Measurements from ENCODE around the gene MAP4K4. TPM values are rescaled to one million over a fixed set of nuclear protein-coding genes. Genes with fewer than 3 reads are reported as not detected.
A peak's percentile ranks its signal among the peaks of the same experiment; 100 is the strongest.

Gene MAP4K4
- polyA plus RNA-seq, 3 donors, result 75.5 to 81.3 (median 78.3) TPM

DNA sequence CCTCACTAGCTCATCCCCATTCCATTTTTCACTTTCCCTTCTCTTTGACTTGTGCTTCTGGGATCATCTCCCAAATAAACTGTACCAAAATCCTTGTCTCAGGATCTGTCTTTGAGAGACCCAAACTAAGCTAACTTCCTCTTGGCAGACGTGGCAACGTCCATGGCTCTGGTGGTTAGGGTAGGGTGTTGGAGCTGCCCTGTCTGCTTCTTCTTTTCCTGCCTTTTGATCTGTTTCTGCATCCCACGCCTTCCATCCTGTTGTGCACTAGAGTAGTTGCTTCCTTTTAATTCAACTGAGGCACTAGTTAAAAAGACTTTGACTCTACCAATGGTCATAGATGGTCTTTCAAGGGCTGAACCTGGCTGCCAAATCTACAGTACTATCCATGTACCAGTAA lies 5.5 kb upstream of the MAP4K4 start:
- no peak for DNase-seq (ENCODE audit: low read depth in 3 of 3, low spot score in 2 of 3)

GRCh38 chr2:101692766-101693165 lies 4.7 kb upstream of the MAP4K4 start:
- DNase-seq (ENCODE audit: low read depth in 3 of 3, low spot score in 2 of 3), result no peak

GRCh38 chr2:101693991-101694588 lies 3.4 kb upstream of the MAP4K4 start:
- DNase-seq (ENCODE audit: low read depth in 3 of 3, low spot score in 2 of 3), result no peak

DNA sequence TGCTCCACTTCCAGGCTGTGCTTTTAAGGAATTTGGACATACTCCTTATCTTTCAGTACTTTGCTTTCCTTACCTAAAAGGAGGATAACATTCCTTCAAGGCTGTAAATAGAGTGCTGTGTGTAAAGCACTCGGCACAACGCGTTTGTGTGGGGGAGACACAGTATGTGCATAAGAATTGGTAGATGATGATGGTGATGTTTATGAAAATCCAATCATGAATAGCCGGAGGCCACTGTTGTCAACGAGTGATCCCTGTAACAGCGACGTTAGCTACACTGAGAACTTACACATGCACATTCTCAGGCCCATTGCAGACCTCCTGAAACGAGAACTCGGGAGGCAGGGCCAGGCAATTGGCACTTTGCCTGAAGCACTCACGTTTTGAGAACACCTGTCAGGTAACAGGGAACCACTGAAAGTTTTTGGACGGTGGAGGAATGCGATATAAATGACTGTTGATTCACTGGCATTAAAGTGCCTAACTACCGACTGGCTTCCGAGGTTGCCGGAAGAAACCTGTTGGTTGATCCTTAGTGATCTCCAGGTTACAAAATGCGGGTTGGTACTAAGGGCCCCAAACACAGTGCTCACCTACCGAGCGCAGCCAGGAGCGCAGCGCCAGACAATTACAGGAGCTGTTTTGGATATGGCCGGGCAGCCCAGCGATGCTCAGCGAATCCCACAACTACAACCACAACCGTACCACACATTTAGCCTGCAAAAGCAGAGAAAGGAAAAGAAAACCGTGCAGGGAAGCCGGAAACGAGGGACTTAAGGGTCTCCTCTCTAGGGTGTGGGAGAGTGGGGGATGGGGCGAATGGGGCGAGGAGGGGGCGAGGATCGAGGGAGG lies 1.0 kb upstream of the MAP4K4 start:
- peak in 1 of 3 donors; percentile 49 for DNase-seq (ENCODE audit: low read depth in 3 of 3, low spot score in 2 of 3)

- no peak for DNase-seq (ENCODE audit: low read depth in 3 of 3, low spot score in 2 of 3)
Measured at GRCh38 chr2:101698014-101698843, 722 bp downstream of the MAP4K4 start.

DNA sequence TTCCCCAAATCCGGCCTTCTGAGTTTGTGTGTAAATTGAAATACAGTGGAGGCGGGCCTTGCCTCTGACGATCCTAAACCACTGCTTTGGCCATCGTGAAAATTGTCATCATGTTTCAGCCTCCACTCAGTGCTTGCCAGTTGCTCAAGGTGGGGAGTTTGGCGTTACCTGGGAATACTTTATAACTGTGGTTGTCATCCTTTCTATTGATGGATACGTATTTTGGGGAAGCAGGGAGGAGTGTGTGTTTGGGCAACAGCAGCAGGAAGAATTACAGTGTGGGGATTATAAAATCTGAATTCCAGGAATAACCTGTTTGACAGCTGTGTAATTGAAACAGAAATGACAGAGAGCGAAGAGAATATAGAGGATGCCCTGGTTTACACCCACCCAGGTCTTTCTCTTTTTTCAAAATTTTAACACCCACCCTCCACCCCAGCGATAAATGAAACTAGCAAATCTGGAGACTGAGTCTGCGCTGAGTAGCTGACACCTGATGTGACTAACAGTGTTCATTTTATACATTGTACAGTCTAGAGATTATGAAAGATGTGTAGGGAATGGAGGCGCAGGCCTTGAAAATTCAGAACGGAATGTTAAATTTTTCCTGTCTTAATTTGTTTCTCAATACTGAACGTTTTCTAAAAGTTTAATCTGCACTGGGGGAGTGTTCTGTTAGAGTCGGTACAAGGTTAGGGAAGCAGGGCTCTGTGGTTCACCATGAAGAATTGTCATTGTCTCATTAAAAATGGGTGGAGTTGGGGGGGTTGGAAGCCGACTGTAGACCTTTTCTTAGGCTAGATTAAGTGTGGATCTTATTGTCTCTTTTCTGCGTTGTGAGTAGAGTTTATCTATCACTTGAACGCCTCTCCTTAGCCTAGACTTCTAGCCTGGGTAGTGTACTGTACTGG lies 1.6 kb downstream of the MAP4K4 start:
- no peak for DNase-seq (ENCODE audit: low read depth in 3 of 3, low spot score in 2 of 3)

GRCh38 chr2:101699755-101700461 lies 2.4 kb downstream of the MAP4K4 start:
- DNase-seq (ENCODE audit: low read depth in 3 of 3, low spot score in 2 of 3), result no peak

DNA sequence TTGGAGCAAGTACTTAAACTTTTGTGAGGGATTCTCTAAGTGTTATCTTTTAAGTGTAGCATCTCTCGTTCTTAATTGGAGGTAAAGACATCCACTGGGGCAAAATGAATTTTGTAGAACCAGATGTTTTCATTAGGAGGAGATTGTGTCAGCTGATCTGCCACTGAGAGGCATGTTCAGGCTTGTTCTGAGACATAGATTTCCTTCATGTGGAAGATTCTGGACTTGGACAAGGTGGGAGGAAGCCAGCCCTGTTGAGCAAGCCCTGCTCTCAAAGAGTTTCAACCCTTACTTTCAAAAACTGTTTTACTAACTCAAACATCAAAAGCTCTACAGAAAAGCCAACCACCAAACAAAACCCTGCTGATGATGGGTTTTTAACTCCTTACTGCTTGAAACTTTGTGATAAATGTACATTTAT lies 6.5 kb downstream of the MAP4K4 start:
- no peak for DNase-seq (ENCODE audit: low read depth in 3 of 3, low spot score in 2 of 3)

GRCh38 chr2:101704816-101705578 lies 7.5 kb downstream of the MAP4K4 start:
- no peak for DNase-seq (ENCODE audit: low read depth in 3 of 3, low spot score in 2 of 3)

DNA sequence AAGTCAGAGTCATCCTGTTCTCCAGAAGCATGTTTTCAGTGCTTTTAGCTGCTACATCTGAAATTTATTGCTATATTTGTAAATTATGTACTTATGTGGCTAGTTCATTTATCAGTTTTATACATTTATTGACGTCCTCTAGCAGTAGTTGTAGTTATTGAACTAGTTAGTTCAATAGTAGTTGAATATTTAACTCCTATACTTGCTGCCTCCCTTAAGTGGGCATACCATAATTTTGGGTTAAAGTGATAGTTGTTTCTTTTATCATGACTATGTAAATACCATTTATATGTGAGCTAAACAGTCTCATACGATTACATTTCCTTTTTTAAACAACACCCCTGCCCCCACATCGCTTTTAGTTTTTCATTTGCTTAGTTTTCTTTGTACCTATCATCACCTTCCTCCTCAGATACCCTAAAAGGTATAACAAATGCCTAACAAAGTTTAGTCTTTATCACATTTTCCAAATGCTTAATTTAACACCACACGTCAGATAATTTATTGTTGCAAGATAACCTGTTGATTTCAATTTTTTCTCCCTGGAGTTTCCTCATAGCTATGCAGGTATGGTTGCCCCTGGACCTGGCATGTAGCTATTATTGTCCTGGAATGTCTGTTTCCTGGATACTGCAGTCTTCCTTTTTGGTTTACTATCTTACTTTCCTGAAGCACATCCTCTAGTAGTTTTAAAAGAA lies 8.8 kb downstream of the MAP4K4 start:
- DNase-seq (ENCODE audit: low read depth in 3 of 3, low spot score in 2 of 3), result no peak

DNA sequence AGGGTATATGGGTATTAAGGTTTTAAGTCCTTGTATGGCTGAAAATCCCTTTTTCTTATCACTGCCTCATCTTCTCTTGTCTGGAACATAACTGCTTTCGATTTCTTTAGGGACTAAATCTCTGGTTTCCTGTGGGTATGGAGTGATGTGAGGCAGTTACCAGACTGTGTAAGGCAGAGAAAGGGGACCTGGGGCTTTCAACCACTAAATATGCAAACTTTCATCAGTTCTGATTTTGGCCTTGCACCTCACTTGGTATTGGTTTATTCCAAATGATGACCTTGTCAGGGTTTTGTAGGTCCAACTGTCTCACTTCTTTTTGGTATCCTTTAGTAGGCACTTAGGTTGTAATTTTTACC lies 9.3 kb downstream of the MAP4K4 start:
- DNase-seq (ENCODE audit: low read depth in 3 of 3, low spot score in 2 of 3), result no peak

DNA sequence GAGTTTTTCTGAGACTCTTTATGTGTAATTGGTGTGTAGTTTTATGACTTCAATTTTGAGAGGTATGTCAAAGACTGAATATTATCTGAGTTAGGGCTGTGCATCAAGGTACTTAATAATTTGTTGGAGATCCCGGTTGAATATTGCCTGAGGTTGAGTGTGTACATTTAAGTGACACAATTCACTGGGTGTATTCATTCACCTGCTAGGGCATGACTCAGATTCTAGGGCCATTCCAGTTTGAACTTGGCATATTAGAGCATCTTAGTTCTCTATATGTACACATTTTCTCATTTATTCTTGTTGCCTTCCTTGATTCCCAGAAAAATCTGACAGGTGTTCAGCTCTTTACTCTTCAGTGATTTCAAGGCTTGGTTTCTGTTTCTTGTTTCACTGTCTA lies 12.5 kb downstream of the MAP4K4 start:
- no peak for DNase-seq (ENCODE audit: low read depth in 3 of 3, low spot score in 2 of 3)

DNA sequence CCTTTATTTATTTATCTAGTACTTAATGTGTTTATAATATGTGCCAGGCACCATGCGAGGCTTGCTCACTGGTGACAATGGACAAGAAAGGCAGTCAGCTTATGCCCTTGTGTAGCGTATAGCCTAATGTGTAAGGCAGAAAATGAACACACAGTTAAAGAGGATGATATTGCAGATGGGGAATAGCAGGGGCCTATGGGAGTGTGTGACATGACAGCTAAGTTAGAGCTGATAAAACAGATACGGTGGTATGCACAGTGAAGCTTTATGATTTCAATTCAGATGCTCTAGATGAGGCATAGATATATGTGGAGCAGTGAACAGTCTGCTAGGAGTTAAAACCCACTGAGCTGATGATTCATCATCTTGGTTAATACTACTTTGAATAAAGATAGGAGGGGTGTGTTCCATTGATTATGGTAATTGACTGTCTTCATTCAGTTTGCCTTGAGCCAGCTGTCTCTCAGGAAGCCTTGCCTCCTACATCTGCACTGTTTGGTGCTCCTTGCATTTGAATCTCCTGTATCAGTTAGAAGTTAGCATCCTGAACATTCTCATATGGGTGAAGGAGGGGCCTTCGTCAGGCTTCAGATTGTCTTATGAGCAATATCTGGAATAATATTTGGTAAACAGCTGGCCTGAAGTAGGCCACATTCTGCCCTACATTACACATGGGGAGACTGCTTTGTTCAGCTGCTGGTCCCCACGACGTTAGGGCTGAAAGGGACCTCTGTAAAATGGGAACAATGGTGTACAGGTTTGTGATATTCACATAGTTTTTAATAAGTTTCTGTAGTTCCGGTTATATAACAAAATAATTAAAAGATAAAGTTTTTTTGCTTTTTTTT lies 13.2 kb downstream of the MAP4K4 start:
- DNase-seq (ENCODE audit: low read depth in 3 of 3, low spot score in 2 of 3), result no peak

DNA sequence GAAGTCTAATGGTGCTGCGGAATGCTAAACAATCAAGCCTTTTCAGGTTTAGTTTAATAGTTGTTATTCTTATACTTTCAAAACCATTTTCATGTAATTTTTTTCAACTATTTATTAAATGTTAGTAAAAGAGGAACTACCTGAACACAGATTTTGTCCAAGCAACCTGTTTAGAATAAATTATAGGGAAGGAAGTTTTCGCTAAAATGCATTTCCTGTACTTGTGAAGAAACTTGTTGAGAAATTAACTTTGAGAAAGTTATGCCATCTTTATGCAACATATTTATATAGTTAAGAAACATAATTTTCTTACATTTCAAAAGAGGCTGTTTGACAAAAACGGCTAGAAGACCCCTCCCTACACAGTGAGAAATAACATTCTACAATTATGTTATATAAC lies 16.6 kb downstream of the MAP4K4 start:
- no peak for DNase-seq (ENCODE audit: low read depth in 3 of 3, low spot score in 2 of 3)

- no peak for DNase-seq (ENCODE audit: low read depth in 3 of 3, low spot score in 2 of 3)
Measured at GRCh38 chr2:101717071-101717845, 19.8 kb downstream of the MAP4K4 start.

GRCh38 chr2:101718479-101718878 lies 21.0 kb downstream of the MAP4K4 start:
- no peak for DNase-seq (ENCODE audit: low read depth in 3 of 3, low spot score in 2 of 3)

Data from right renal cortex interstitium (tissue), 3 donors.